T-helper 17 cell (primary cell): Measurements from ENCODE around the gene KIAA0040. TPM values are rescaled to one million over a fixed set of nuclear protein-coding genes. Genes with fewer than 3 reads are reported as not detected.
A peak's percentile ranks its signal among the peaks of the same experiment; 100 is the strongest.
"Not testable (repeated sequence)": the region's sequence is repeated elsewhere in the genome, so short reads cannot be mapped to it uniquely, and the experiment has no call there.

Source experiments
- ATAC-seq: fragments of 150-1000 bp; cut with Tn5 transposase; 2 replicates; pipeline ENCODE4 v1.10.0; 2021; ENCODE audit warnings: mild to moderate bottlenecking, moderate library complexity
- DNase-seq, 3 donors: peaks; one replicate each; pipeline versions ENCODE4 v3.0.0 to v3.0.0-alpha.2; 2020 to 2021
- H3K9me3 ChIP-seq: one replicate; pipeline ENCODE4 v1.7.0; 2013; ENCODE audit warnings: low read length, mild to moderate bottlenecking; ENCODE audit not compliant: control insufficient read depth, poor library complexity, severe bottlenecking
- H3K27ac Mint-ChIP-seq: one replicate; pipeline ENCODE4 v1.8.0; 2022; ENCODE audit warnings: mild to moderate bottlenecking, moderate library complexity, mixed read lengths
- H3K27me3 Mint-ChIP-seq: one replicate; pipeline ENCODE4 v1.8.0; 2022; ENCODE audit warnings: mixed read lengths
- H3K36me3 Mint-ChIP-seq: one replicate; pipeline ENCODE4 v1.8.0; 2022; ENCODE audit warnings: low read depth, mixed read lengths
- H3K4me1 Mint-ChIP-seq: one replicate; pipeline ENCODE4 v1.8.0; 2022; ENCODE audit warnings: mild to moderate bottlenecking, mixed read lengths
- H3K4me3 Mint-ChIP-seq: one replicate; pipeline ENCODE4 v1.8.0; 2022; ENCODE audit warnings: mild to moderate bottlenecking, moderate library complexity, mixed read lengths
- total RNA-seq, 4 donors: library from RNA in 2 of 4; stranded (reverse) in 2 of 4; gene quantifications; one replicate each; pipeline ENCODE4 v1.2.3 and lab custom pipeline; 2022 to 2026

The KIAA0040 gene
- total RNA-seq, 2 donors from 2014 or later: 29.0 to 31.5 TPM

- DNase-seq (no peak), ATAC-seq (no peak)
- Mint-ChIP-seq H3K27ac (no peak overlapping the region), H3K36me3 (peaks cover 13% of the 10 kb centered on the region), H3K4me1 (peaks cover 2% of the 10 kb centered on the region), H3K4me3 (peak overlapping the region; percentile 32), H3K27me3 (peaks cover 32% of the 10 kb centered on the region)
- H3K9me3 ChIP-seq: no peaks in the 10 kb centered on the region
Observed at GRCh38 chr1:175118375-175119367, 73.9 kb downstream of the KIAA0040 start.

GRCh38 chr1:175116903-175117302, 75.7 kb downstream of the KIAA0040 start:
- H3K4me3 Mint-ChIP-seq: no peak overlapping the region
- peaks cover 9% of the 10 kb centered on the region for H3K36me3 Mint-ChIP-seq
- no peaks in the 10 kb centered on the region for H3K4me1 Mint-ChIP-seq
- H3K27ac Mint-ChIP-seq: no peak overlapping the region
- DNase-seq: no peak
- H3K9me3 ChIP-seq: peaks cover 3% of the 10 kb centered on the region
- ATAC-seq: no peak
- H3K27me3 Mint-ChIP-seq: peaks cover 26% of the 10 kb centered on the region

- Mint-ChIP-seq H3K27me3 (peaks cover 22% of the 10 kb centered on the region), H3K4me3 (no peak overlapping the region), H3K27ac (no peak overlapping the region), H3K36me3 (peaks cover 6% of the 10 kb centered on the region), H3K4me1 (no peaks in the 10 kb centered on the region)
- peaks cover 3% of the 10 kb centered on the region for H3K9me3 ChIP-seq
- DNase-seq (no peak), ATAC-seq (no peak)
Observed at GRCh38 chr1:175116210-175116798, 76.3 kb downstream of the KIAA0040 start.

GRCh38 chr1:175114996-175115395, 77.6 kb downstream of the KIAA0040 start:
- H3K36me3 Mint-ChIP-seq: peaks cover 4% of the 10 kb centered on the region
- no peaks in the 10 kb centered on the region for H3K4me1 Mint-ChIP-seq
- no peak for DNase-seq
- H3K9me3 ChIP-seq: peaks cover 3% of the 10 kb centered on the region
- H3K4me3 Mint-ChIP-seq: no peak overlapping the region
- no peak for ATAC-seq
- peaks cover 18% of the 10 kb centered on the region for H3K27me3 Mint-ChIP-seq
- H3K27ac Mint-ChIP-seq: no peak overlapping the region

- not testable (repeated sequence) for DNase-seq, H3K9me3 ChIP-seq, H3K27ac Mint-ChIP-seq, H3K4me3 Mint-ChIP-seq, H3K4me1 Mint-ChIP-seq, ATAC-seq, H3K36me3 Mint-ChIP-seq
- H3K27me3 Mint-ChIP-seq: peaks cover 20% of the 10 kb centered on the region
Observed at GRCh38 chr1:175108331-175108820, 84.2 kb downstream of the KIAA0040 start.

Other genes with a start within 250 kb of the KIAA0040 start
- 10 to 100 TPM; 82.2 to 89.8 TPM for gene CACYBP, start 192.8 kb downstream of the KIAA0040 start, total RNA-seq
- 10 to 100 TPM; 13.4 to 16.2 TPM for gene MRPS14, start 169.4 kb downstream of the KIAA0040 start, total RNA-seq
- gene TNN, start 124.9 kb downstream of the KIAA0040 start, total RNA-seq: not detected